Activated CD8-positive, alpha-beta memory T cell treated with anti-CD3 and anti-CD28 coated beads for 4 hours (primary cell): ENCODE data around the gene MCF2L2.
A peak's percentile ranks its signal among the peaks of the same experiment; 100 is the strongest.
"Not testable (repeated sequence)": the region's sequence is repeated elsewhere in the genome, so short reads cannot be mapped to it uniquely, and the experiment has no call there.

Experiments used
- DNase-seq, 2 donors: peaks; one replicate each; pipeline ENCODE4 v3.0.0-alpha.2; 2020; ENCODE audit warnings: low read depth in 2 of 2

Gene MCF2L2, protein sequence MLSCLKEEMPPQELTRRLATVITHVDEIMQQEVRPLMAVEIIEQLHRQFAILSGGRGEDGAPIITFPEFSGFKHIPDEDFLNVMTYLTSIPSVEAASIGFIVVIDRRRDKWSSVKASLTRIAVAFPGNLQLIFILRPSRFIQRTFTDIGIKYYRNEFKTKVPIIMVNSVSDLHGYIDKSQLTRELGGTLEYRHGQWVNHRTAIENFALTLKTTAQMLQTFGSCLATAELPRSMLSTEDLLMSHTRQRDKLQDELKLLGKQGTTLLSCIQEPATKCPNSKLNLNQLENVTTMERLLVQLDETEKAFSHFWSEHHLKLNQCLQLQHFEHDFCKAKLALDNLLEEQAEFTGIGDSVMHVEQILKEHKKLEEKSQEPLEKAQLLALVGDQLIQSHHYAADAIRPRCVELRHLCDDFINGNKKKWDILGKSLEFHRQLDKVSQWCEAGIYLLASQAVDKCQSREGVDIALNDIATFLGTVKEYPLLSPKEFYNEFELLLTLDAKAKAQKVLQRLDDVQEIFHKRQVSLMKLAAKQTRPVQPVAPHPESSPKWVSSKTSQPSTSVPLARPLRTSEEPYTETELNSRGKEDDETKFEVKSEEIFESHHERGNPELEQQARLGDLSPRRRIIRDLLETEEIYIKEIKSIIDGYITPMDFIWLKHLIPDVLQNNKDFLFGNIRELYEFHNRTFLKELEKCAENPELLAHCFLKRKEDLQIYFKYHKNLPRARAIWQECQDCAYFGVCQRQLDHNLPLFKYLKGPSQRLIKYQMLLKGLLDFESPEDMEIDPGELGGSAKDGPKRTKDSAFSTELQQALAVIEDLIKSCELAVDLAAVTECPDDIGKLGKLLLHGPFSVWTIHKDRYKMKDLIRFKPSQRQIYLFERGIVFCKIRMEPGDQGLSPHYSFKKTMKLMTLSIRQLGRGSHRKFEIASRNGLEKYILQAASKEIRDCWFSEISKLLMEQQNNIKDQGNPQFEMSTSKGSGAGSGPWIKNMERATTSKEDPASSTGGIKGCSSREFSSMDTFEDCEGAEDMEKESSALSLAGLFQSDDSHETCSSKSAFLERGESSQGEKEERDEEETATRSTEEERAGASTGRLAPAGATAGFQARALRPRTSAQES

DNA sequence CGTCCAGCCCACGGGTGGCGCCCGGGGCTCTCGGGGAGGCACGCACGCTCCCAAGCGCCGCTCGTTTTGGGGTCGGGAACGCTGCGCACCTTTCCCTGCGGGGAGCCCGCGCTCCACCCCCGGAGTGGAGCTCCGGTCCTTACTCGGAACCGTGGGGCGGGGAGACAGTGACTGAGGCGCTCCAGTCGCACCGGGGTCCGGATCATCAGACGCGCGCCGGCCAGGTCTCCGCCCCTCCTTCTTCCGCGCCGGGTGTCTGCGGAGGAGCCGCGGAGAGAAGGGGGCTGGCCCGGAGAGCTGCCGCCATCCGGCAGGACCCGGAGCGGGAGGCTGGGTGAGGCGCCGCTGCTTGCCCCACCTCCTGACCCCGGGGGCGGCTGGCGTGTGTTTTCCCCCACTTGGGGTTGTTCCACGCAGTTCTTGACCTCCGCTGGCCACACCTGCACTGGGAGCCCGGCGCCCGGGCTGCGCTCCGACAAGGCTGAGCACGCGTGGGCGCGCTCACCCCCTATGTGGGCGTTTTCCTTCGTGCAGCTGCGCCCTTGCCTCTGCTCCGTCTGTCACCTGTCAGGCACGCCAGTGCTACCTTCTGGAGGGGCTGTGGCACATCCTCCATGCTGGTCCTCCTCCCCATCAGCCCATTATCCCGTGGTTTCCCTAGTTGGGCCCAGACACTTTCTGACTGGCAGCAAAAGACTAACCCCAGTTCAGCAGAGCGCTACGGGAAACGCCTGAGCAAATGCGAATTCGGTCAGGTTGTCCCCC lies at the start of gene MCF2L2:
Gene MCF2L2 (minus strand): TSS at position 173 of the 765 bp plus-strand sequence. CDS start 642 bp downstream, outside the sequence.
- peak; percentile 50 to 52 for DNase-seq

DNA sequence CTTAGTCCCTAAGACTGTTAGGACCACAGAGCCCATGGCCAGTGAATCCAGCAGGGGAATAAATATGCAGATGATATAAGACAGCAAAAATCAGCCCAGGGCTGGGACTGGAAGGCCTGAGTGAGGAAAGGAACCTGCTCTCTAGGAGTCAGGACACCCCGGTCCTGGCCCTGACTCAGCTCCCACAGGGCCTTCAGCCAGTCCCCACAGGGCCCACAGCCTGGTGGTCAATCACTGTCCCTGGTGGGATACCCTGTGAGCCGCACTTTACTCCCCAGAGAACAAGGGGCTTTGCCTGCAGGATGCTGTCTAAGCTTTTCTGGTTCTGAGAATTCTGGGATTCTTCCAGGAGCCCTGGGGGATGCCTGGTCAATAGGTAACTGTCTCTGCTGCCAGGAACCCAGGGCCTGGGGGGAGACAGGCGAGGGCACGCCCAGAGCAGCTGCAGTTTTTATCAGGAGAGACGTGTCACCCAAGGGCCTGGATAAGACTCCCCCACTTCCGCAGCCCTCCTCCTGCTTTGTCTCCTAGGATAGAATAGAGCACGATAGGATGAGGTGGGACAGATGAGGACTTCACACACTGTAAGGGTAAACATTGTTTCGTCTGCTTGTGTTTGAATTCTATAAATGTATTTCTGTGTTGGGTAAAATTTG lies 49.5 kb upstream of the MCF2L2 start:
- no peak for DNase-seq

DNA sequence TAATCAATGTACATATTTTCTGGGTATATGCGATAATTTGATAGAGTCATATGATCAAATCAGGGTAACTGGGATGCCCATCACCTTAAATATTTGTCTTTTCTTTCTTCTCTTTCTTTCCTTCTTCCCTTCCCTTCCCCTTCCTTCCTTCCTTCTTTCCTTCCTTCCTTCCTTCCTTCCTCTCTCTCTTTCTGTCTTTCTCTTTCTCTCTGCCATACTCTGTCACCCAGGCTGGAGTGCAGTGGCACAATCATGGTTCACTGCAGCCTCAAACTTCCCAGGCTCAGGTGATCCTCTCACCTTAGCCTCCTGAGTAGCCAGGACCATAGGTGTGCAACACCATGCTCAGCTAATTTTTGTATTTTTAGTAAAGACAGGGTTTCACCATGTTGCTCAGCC lies 47.3 kb upstream of the MCF2L2 start:
- not testable (repeated sequence) for DNase-seq

DNA sequence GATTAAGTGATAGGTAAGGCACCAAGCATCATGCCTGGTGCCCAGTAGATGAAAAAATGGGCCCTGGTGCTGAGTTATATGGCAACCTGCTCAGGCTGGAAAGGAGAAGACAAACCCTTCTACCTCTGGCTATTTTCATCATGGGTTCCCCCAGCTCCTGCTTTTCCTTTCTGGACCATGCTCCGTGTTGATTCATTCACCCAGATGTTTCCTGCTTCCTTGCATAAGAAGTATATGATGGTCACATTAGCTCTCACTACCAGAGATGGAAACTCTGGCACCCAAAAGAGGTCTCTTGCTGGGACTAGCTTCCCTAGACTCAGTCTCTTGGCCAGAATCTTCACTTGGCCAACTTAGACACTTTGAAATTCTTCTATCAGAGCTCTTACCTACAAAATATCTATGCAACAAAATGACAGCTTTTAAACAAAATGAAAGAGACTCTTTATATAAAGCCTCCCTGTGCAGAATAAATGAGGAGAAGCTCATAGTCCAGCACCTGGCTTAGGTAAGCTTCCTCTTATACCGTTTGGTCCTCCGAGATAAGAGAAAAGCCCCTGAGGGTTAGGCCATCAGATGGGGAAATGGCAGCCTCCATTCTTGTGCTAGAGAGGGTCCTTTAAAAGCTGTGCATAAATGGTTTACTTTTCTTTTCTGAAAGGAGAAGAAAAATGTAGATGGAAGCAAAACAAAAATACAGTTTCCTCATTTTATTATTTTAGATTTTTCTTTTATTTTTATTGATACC lies 46.8 kb upstream of the MCF2L2 start:
- no peak for DNase-seq

DNA sequence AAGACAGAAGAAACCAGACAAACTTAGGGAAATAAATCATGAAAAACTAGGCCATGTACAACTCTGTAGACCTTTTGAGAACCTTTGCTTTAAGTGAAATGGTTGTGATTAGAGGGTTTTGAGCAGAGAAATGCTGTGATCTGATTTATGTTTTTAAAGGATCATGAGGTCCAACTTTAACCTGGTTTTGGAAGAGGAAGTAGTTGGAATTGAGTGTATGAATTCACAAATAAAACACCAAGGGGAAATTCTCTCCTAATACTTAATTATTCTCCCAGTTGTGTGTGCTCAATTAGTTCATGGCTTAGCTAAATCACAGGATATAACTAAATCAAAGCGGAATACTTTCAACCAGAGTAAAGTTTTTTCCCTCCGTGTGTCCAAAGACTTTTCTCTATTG lies 45.5 kb upstream of the MCF2L2 start:
- DNase-seq: no peak

DNA sequence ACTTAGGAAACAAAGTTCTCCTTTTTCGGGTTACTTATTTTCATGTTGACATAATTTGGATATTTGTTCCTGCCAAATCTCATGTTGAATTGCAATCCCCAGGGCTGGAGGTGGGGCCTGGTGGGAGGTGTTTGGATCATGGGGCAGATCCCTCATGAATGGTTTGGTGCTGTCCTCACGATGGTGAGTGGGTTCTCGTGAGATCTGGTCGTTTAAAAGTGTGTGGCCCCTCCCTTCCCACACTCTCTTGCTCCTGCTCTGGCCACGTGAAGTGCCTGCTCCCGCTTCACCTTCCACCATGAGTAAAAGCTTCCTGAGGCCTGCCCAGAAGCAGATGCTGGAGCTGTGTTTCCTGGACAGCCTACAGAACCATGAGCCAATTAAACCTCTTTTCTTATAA lies 43.7 kb upstream of the MCF2L2 start:
- no peak for DNase-seq

DNA sequence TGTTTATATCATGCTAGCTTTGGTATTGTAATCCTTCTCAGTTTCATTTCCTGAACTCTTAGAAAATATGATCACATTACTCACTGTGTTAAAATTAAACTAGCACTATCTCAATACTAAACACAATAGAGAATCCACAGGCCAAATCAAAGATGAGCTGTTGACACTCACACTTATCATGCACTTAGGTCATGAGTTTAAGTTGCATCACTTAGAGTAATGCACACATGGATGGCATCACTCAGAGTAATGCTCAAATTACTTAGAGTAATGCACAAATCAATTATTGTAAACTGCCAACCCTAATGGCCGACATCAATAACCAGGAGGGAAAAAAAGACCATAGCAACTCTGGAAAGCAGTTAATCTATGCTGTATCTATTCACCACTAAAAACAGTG lies 40.0 kb upstream of the MCF2L2 start:
- DNase-seq: no peak

DNA sequence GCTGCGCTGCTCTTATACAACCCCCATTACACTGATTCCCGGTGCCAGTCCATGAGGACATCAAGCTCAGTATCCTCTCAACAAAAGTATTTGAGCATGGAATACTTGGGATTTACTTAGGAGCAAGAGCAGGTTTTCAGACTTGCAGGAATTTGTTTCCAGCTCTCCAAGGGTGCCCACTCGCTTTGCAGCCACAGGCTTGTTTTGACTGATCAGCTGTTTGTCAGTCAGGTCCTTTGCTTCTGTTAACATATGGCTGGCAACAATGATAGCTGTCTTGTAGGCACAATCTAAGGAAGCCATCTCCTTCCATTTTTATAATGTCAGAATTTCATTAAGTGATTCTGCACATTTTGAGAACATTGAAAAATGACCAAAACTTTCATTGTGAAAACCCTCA lies 38.2 kb upstream of the MCF2L2 start:
- DNase-seq: no peak

DNA sequence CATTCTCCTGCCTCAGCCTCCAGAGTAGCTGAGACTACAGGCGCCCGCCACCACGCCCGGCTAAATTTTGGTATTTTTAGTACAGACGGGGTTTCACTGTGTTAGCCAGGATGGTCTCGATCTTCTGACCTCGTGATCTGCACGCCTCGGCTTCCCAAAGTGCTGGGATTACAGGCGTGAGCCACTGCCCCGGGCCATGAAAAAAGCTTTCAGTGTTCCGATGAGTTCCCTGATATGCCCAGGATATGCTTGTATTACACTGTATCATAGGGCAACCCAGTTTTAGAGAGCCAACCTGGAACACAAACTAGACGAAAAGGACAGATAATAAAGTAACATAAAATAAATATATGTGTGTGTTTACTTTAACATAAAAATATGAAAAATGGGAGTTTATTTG lies 37.3 kb upstream of the MCF2L2 start:
- DNase-seq: not testable (repeated sequence)

DNA sequence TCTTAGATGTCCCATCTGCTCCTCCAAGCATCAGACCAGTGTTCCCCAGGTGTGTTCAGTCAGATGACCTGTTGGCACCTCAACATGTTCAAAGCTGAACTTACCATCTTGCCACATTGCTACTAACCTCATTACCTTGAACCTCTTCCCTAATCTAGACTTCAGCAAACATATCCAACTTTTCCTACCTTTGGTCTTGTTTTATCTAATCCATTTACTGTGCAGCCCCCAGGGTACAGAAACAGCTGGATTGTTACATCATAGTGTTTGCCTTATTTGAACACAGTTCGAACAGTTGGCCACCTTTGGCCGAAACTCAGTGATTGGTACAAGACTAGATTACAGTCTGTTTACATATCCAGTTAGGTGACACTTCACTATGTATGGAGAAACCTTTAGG lies 36.1 kb upstream of the MCF2L2 start:
- DNase-seq: no peak

DNA sequence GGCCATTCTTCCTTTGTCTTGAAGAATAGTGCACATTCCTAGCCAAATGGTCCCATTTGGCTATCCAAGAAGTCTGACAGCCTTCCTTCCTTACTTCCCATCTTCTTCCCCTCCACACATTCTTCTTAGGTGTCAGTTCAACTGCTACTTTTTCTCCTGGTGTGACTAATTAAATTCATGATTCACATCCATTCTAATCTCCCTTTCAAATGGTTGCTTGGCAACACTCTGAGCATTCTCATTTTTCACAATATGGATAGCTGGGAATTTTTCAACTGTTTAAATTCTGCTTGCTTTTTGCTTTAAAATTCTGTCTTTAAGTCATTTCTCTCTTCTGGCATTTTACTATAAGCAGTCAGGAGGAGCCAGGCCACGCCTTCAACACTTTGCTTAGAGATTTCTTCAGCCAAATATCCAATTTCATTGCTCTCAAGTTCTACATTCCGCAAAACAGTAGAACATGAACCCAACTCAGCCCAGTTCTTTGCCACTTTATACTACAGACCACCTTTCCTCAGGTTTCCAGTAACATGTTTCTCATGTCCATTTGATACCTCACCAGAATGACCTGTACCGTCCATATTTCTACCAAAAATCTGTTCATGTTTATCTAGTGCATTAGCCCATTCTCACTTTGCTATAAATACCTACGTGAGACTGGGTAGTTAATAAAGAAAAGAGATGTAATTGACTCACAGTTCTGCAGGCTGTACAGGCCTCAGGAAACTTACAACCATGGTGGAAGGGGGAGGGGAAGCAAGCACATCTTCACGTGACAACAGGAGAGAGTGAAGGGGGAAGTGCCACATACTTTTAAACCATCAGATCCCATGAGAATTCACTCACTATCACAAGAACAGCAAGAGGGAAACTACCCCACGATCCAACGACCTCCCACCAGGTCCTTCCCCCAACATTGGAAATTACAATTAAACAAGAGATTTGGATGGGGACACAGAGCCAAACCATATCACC lies 31.9 kb upstream of the MCF2L2 start:
- DNase-seq: no peak

DNA sequence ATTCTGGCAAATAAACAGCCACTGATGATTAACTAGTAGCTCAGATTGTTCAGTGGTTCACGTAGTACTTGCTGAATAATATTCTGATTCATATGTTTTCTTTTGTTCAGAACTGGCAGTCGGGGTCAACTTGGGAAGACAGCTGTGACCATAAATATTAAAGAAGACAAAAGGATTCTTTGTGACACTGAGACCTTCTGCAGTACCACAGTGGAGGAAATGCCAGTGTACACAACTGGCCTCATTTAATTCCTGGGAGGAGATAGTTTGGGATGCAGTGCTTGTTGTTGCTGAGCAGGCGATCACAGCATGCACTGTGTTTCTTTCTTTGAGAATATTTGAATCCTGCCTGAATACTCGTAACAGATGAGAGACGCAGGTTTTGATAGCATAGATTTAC lies 26.7 kb upstream of the MCF2L2 start:
- DNase-seq: no peak

DNA sequence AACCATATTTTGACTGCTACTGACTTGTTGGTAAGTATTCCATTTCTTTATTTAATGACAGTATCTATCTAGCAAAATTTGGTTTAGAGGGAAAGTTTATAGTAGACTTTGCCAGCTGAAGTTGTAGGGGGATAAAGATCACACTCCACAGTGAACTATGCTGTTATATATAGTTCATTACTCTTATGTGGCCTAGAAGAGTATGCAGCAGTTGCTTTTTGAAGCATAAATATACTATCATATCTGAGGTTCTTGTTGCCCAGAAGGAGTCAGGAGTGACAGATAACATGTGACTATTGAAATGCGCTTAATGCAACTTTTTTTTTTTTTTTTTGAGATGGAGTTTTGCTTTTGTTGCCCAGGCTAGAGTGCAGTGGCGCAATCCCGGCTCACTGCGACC lies 25.6 kb upstream of the MCF2L2 start:
- no peak for DNase-seq

DNA sequence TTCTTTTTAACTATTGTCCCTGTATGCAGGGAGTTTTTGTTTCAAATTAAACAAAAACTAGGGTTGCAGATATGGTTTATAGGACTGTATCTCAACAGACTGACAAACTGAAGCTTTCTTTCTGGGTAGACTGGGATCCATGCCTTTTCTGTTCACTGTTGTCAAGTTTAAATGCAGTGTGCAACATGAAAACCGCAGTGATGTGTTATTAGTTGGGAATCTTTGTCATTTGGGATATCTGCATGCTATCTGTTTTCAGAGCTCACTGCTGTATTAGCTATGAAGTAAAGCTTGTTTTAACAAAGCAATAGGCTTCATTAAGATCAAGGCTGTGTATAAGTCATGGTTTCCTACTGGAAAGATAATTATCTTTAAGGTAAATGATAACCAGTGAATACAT lies 21.4 kb upstream of the MCF2L2 start:
- DNase-seq: no peak

DNA sequence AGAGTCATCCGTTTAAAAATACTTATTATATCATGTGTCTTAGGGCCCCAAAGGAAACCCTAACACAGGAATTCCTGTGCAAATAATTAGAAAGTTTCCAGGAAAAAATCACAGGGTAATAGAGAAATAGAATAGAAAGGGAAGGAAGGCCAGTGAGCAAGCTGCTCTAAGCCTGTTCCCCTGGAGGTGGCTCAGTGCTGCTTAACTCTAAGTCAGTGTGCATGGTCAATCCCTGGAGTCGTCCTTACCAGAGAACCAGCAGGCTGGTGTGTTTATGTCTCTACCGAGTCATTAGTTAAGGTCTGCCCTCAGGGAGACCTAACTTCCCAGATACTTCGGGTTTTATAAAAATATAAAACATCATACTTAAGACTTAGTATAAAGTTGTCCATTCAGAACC lies 21.0 kb upstream of the MCF2L2 start:
- no peak for DNase-seq

DNA sequence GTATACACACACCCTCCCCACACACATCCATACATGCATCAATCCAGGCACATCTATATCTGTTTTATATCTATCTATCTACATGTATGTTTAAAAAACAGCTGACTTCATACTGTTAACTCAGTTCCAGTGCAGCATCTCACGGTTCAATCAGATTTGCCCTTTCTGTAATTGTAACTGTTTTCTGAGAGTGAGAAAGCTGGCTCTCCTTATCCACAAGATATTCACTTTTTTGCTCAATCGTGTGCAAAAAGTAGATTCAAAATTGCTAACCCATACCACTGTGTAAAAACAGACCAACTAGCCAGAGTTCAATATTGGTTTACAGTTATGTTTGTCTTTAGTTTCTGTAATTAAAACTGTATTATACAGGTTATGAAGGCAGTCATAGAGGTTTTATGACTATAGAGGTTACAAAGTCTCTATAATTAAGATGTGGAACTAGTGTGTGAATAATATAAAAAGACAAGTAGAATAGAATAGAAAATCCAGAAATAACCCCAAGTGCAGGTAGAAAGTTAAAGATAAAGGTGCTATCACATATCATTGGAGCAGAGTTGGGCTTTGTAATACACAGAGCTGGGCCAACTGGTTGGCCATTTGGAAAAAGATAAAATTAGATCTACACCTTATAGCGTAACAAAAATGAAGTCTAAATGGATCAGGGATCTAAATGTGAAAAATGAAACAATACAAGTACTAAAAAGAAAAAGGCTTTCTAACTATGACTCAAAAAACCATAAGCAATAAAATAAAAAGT lies 20.1 kb upstream of the MCF2L2 start:
- DNase-seq: no peak

DNA sequence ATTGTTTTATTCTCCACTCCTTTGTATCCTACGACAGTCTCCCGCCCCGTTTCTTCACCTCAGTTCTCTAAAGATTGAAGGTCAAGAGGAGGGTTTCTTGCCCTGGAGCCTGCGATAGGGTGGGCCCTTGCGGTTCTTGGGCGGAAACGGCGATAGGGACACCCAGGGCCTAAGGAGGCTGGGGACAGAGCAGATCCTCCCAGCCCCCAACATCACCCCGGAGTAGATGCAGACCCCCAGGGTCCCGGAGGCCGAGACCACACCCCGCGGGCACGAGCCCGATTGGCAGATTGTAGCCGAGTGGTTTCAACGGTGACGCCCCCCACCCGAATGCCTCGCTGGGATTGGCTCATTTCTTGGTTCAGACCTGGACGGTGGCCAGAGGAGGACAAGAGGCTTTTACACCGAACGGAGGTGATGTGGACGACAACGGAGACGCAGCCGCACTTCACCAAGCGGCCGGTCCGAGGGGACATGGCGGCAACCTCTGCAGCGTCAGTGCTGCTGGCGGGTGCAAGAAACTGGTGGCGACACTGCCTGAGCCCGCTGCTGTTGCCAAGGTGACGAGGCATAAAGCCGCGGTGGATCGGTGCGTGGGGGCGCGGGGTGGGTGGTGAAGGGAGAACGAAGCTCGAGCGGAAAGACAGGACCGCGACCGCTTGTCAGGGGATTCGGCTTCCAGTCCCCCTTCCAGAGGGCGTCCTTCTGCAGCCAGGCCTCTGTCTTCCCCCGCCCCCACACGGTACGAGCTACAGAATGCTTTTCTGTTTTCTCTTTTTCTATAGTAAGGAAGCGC lies 19.0 kb upstream of the MCF2L2 start:
- peak; percentile 35 to 36 for DNase-seq

DNA sequence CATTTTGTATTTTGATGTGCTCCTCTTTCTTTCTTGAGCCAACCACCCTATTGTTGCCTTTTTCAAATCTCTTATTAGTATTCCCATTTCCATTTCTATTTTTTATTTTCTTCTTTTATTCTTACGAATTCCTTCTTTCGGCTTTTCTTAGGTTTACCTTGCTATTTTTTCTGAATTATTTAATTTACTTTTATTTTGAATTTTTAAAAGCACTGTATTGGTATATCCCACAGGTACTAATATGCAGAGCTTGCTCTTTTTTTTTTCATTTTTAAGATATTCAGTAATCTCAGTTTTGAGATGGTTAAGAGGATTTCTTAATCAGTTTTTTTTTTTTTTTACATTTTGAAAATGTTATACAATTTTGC lies 18.4 kb upstream of the MCF2L2 start:
- no peak for DNase-seq
